ENCODE results near the gene TTN.

TTN gene

GRCh38 chr2:178804791-178805190 is 2.4 kb downstream of the TTN start:
- in situ Hi-C loops (cut with HindIII; ENCODE audit: low pct_unique_long_range_greater_than_20kb, low sequenced_read_pairs): no loop called here
- DNase-seq (ENCODE audit: low read depth in 1 of 2, low spot score in 1 of 2): peak; percentile 19 to 39
- TF ChIP-seq JUND (IDR thresholded peaks at IDR 0.05; ENCODE audit: low read depth): no peak

- DNase-seq (ENCODE audit: low read depth in 1 of 2, low spot score in 1 of 2): no peak
- no peak for TF ChIP-seq JUND (IDR thresholded peaks at IDR 0.05; ENCODE audit: low read depth)
- in situ Hi-C loops (cut with HindIII; ENCODE audit: low pct_unique_long_range_greater_than_20kb, low sequenced_read_pairs): no loop called here
These were observed 6.7 kb downstream of the TTN start for GRCh38 chr2:178800510-178800909.

- no peak for TF ChIP-seq JUND (IDR thresholded peaks at IDR 0.05; ENCODE audit: low read depth)
- DNase-seq (ENCODE audit: low read depth in 1 of 2, low spot score in 1 of 2): no peak
- in situ Hi-C loops (cut with HindIII; ENCODE audit: low pct_unique_long_range_greater_than_20kb, low sequenced_read_pairs): no loop called here
These were observed 7.9 kb downstream of the TTN start for GRCh38 chr2:178799305-178799704.

- TF ChIP-seq JUND (IDR thresholded peaks at IDR 0.05; ENCODE audit: low read depth): no peak
- in situ Hi-C loops (cut with HindIII; ENCODE audit: low pct_unique_long_range_greater_than_20kb, low sequenced_read_pairs): no loop called here
These were observed 11.0 kb downstream of the TTN start for GRCh38 chr2:178796079-178796677.

GRCh38 chr2:178787934-178788333 is 19.3 kb downstream of the TTN start:
- no peak for DNase-seq (ENCODE audit: low read depth in 1 of 2, low spot score in 1 of 2)
- in situ Hi-C loops (cut with HindIII; ENCODE audit: low pct_unique_long_range_greater_than_20kb, low sequenced_read_pairs): no loop called here
- TF ChIP-seq JUND (IDR thresholded peaks at IDR 0.05; ENCODE audit: low read depth): no peak

More at GRCh38 chr2:178796079-178796677, 11.0 kb downstream of the TTN start:
- DNase-seq (ENCODE audit: low read depth in 1 of 2, low spot score in 1 of 2): peak; percentile 3 to 54

GRCh38 chr2:178787155-178787554 is 20.1 kb downstream of the TTN start:
- in situ Hi-C loops (cut with HindIII; ENCODE audit: low pct_unique_long_range_greater_than_20kb, low sequenced_read_pairs): no loop called here
- TF ChIP-seq JUND (IDR thresholded peaks at IDR 0.05; ENCODE audit: low read depth): no peak
- DNase-seq (ENCODE audit: low read depth in 1 of 2, low spot score in 1 of 2): no peak

- in situ Hi-C loops (cut with HindIII; ENCODE audit: low pct_unique_long_range_greater_than_20kb, low sequenced_read_pairs): no loop called here
- no peak for TF ChIP-seq JUND (IDR thresholded peaks at IDR 0.05; ENCODE audit: low read depth)
- no peak for DNase-seq (ENCODE audit: low read depth in 1 of 2, low spot score in 1 of 2)
These were observed 23.3 kb downstream of the TTN start for GRCh38 chr2:178783889-178784288.

- TF ChIP-seq JUND (IDR thresholded peaks at IDR 0.05; ENCODE audit: low read depth): no peak
- in situ Hi-C loops (cut with HindIII; ENCODE audit: low pct_unique_long_range_greater_than_20kb, low sequenced_read_pairs): no loop called here
These were observed 25.0 kb downstream of the TTN start for GRCh38 chr2:178782236-178782635.

GRCh38 chr2:178777577-178777976 is 29.6 kb downstream of the TTN start:
- in situ Hi-C loops (cut with HindIII; ENCODE audit: low pct_unique_long_range_greater_than_20kb, low sequenced_read_pairs): no loop called here
- no peak for TF ChIP-seq JUND (IDR thresholded peaks at IDR 0.05; ENCODE audit: low read depth)
- DNase-seq (ENCODE audit: low read depth in 1 of 2, low spot score in 1 of 2): no peak

More at GRCh38 chr2:178782236-178782635, 25.0 kb downstream of the TTN start:
- no peak for DNase-seq (ENCODE audit: low read depth in 1 of 2, low spot score in 1 of 2)

GRCh38 chr2:178776751-178777150 is 30.5 kb downstream of the TTN start:
- DNase-seq (ENCODE audit: low read depth in 1 of 2, low spot score in 1 of 2): no peak
- TF ChIP-seq JUND (IDR thresholded peaks at IDR 0.05; ENCODE audit: low read depth): no peak
- in situ Hi-C loops (cut with HindIII; ENCODE audit: low pct_unique_long_range_greater_than_20kb, low sequenced_read_pairs): no loop called here

- DNase-seq (ENCODE audit: low read depth in 1 of 2, low spot score in 1 of 2): no peak
- in situ Hi-C loops (cut with HindIII; ENCODE audit: low pct_unique_long_range_greater_than_20kb, low sequenced_read_pairs): no loop called here
- no peak for TF ChIP-seq JUND (IDR thresholded peaks at IDR 0.05; ENCODE audit: low read depth)
These were observed 31.2 kb downstream of the TTN start for GRCh38 chr2:178775975-178776374.

- DNase-seq (ENCODE audit: low read depth in 1 of 2, low spot score in 1 of 2): no peak
- TF ChIP-seq JUND (IDR thresholded peaks at IDR 0.05; ENCODE audit: low read depth): no peak
- in situ Hi-C loops (cut with HindIII; ENCODE audit: low pct_unique_long_range_greater_than_20kb, low sequenced_read_pairs): no loop called here
These were observed 36.7 kb downstream of the TTN start for GRCh38 chr2:178770518-178770917.

- DNase-seq (ENCODE audit: low read depth in 1 of 2, low spot score in 1 of 2): no peak
- no peak for TF ChIP-seq JUND (IDR thresholded peaks at IDR 0.05; ENCODE audit: low read depth)
- in situ Hi-C loops (cut with HindIII; ENCODE audit: low pct_unique_long_range_greater_than_20kb, low sequenced_read_pairs): no loop called here
These were observed 39.8 kb downstream of the TTN start for GRCh38 chr2:178767094-178768060.
